ENCODE results near the gene RBM20. TPM values are rescaled to one million over a fixed set of nuclear protein-coding genes. Genes with fewer than 3 reads are reported as not detected.

Gene RBM20
- total RNA-seq, 4 donors from 2014 or later, result 0.62 to 7.4 (median 3.9) TPM

DNA sequence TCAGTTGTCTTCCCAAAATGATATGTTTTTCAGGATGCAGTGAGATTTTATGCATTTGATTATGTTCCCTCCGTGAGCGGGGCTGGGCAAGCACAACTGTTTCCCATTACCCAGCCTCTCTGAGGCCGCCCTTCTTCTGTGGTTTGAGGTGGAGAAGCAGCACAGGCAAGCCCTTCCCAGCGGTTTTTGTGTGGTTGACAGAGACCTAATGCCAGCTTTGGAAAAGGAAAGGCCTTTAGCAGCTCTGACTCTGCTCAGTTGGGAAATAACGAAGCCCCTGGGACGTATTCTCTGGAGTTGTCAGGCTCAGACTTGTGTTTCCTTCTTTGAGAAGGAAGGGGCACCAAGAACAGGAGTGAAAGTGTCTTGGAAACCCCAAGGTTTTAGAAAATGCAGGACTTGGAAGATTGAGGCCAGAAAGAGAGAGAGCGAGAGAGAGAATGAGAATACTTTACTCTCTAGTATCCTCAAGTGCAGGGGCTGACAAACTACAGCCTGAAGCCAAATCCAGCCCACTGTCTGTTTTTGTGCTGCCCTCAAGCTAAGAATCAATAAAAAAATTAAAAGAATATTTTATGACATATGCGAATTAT lies 207.0 kb downstream of the RBM20 start:
- WGBS, 2 donors (ENCODE audit: low coverage in 1 of 2), result 78 to 80% methylated on average over 2 to 6 of the region's 8 CpGs
- no peak overlapping the region for H3K4me3 ChIP-seq
- TF ChIP-seq EP300 (IDR thresholded peaks at IDR 0.05) (no peak), POLR2AphosphoS5 (IDR thresholded peaks at IDR 0.05) (no peak), POLR2A (IDR thresholded peaks at IDR 0.05) (no peak)
- TF ChIP-seq, protein P1, sequence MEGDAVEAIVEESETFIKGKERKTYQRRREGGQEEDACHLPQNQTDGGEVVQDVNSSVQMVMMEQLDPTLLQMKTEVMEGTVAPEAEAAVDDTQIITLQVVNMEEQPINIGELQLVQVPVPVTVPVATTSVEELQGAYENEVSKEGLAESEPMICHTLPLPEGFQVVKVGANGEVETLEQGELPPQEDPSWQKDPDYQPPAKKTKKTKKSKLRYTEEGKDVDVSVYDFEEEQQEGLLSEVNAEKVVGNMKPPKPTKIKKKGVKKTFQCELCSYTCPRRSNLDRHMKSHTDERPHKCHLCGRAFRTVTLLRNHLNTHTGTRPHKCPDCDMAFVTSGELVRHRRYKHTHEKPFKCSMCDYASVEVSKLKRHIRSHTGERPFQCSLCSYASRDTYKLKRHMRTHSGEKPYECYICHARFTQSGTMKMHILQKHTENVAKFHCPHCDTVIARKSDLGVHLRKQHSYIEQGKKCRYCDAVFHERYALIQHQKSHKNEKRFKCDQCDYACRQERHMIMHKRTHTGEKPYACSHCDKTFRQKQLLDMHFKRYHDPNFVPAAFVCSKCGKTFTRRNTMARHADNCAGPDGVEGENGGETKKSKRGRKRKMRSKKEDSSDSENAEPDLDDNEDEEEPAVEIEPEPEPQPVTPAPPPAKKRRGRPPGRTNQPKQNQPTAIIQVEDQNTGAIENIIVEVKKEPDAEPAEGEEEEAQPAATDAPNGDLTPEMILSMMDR (IDR thresholded peaks at IDR 0.05), result no peak
- no peaks in the 10 kb centered on the region for H3K27me3 ChIP-seq
- no peaks in the 10 kb centered on the region for H3K36me3 ChIP-seq
- ATAC-seq, result no peak
- H3K4me1 ChIP-seq, result no peaks in the 10 kb centered on the region
- H3K9me3 ChIP-seq, result no peaks in the 10 kb centered on the region
- no peak overlapping the region for H3K27ac ChIP-seq

DNA sequence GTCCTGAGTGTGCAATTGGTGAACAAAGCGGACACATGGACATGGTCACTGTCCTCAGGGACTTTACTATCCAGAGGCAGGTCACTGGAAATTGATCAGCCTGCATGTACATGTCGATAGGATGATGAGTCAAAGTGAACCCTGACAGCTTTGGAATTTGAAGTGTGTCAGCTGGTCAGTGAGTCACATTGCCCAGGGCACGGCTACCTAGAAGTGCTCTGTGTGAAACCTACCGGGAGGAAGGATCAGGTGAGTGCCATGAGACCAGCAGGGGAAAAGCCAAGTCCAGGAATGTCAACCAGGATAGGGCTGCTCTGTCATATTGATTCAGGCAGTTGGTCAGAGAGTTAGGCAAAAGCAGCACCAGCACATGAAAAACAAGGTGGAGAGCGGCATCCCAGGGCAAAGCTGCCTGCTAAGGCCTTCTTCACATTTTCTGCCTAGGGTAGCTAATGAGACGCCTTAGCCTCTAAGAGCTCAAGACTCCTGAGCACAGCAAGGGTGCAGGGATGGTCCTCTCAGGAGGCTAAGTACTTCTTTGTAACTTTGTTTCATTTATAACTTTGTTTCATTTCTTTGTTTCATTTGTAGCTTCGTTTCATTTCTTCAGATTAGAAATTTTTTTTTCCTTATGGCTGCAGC lies 208.2 kb downstream of the RBM20 start:
- Histone ChIP-seq H3K9me3 (no peaks in the 10 kb centered on the region), H3K27ac (no peak overlapping the region), H3K4me1 (peaks cover 0 to 2% (median 0%) of the 10 kb centered on the region in 3 donors), H3K4me3 (no peak overlapping the region), H3K27me3 (no peaks in the 10 kb centered on the region), H3K36me3 (no peaks in the 10 kb centered on the region)
- TF ChIP-seq POLR2A (IDR thresholded peaks at IDR 0.05) (no peak), EP300 (IDR thresholded peaks at IDR 0.05) (no peak), POLR2AphosphoS5 (IDR thresholded peaks at IDR 0.05) (no peak)
- TF ChIP-seq, protein P1 (IDR thresholded peaks at IDR 0.05), result no peak
- 0 to 58% methylated on average over 1 to 4 of the region's 7 CpGs for WGBS, 2 donors (ENCODE audit: low coverage in 1 of 2)
- ATAC-seq, result no peak

DNA sequence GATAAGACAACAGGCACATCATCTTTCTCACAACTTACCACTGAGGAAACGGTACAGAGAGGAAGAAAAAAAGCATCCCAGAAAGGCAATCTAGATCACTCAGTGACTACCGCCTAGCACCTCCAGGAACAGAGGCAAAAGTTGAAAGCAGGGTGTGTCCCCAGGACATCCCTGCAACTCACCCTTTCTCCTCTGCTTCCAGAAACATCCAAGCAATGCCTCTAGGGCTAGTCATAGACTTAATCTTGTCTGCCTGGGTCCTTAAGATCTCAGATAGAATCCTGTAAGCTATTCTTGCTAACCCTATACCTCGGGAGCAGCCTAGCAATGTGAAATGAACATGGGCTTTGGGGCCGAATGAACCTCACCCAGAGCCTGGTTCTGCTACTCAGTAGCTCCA lies 208.8 kb downstream of the RBM20 start:
- Histone ChIP-seq H3K36me3 (no peaks in the 10 kb centered on the region), H3K9me3 (no peaks in the 10 kb centered on the region), H3K27ac (no peak overlapping the region), H3K4me3 (no peak overlapping the region), H3K27me3 (no peaks in the 10 kb centered on the region), H3K4me1 (peaks cover 0 to 8% (median 0%) of the 10 kb centered on the region in 3 donors)
- TF ChIP-seq POLR2AphosphoS5 (IDR thresholded peaks at IDR 0.05) (no peak), POLR2A (IDR thresholded peaks at IDR 0.05) (no peak), EP300 (IDR thresholded peaks at IDR 0.05) (no peak)
- TF ChIP-seq, protein P1 (IDR thresholded peaks at IDR 0.05), result no peak
- no peak for ATAC-seq
- 67 to 87% methylated on average over 1 to 4 of the region's 4 CpGs for WGBS, 2 donors (ENCODE audit: low coverage in 1 of 2)

DNA sequence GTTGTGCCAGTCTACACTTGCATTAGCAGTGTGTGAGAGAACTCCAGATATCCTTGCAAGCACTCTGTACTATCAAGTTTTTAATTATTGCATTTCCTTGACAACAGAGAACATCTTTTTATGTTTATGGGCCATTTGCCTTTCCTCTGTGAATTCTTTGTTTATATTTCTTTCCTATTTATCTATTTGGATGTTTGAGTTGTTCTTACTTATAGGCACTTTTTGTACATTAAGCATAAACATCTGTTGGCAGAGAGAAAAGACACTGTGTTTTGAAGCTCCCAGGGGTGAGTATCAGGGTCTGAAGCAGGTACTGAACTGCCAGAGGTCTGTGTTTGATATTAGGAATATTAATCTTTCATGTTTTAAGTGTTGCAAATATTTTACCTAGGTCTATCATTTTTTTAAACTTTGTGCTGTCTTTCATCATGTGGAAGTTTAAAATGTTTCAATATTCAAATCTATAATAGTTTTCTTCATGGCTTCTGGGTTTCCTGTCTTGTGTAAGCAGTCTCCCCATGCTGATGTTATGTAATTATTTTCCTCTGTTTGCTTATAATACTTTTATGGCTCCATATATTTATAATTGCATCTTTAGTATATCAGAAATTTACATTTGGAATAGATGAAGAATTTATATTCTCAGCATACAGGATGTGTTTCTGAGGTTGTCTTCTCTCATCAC lies 209.9 kb downstream of the RBM20 start:
- Histone ChIP-seq H3K27ac (no peak overlapping the region), H3K27me3 (no peaks in the 10 kb centered on the region), H3K4me3 (no peak overlapping the region), H3K36me3 (no peaks in the 10 kb centered on the region), H3K9me3 (no peaks in the 10 kb centered on the region), H3K4me1 (peaks cover 0 to 10% (median 2%) of the 10 kb centered on the region in 3 donors)
- no peak for TF ChIP-seq POLR2AphosphoS5 (IDR thresholded peaks at IDR 0.05)
- TF ChIP-seq, protein P1 (IDR thresholded peaks at IDR 0.05), result no peak
- no peak for TF ChIP-seq POLR2A (IDR thresholded peaks at IDR 0.05)
- no peak for TF ChIP-seq EP300 (IDR thresholded peaks at IDR 0.05)
- no peak for ATAC-seq

Data from gastroesophageal sphincter (tissue), 4 donors.